Activated T-helper 9 cell treated with anti-CD3 and anti-CD28 coated beads, Interleukin-2, amount 50 U/mL, for 16 hours (primary cell): Measurements from ENCODE around the gene RHBDL1.

Experiments
- DNase-seq: peaks from one replicate; pipeline ENCODE4 v3.0.0-alpha.2; 2020; ENCODE audit warnings: low read depth

Gene RHBDL1

DNA sequence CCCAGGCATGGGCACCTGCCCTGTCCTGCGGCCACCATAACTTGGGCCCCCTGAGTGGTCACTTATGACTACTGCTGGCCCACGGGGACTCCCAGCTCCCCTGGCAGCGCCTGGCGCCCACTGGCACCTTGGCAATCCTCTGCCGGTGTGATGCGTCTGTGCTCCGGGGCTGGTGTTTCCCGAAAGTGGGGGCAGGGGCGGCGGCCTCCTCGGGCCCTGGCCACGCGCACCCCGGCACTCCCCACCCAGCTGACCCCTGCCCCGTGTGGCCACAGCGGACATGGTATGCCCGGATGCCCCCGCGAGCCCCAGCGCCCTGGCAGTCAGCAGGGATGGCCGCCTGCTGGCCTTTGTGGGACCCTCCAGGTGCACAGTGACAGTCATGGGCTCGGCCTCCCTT lies 18.0 kb upstream of the RHBDL1 start:
- no peak for DNase-seq

DNA sequence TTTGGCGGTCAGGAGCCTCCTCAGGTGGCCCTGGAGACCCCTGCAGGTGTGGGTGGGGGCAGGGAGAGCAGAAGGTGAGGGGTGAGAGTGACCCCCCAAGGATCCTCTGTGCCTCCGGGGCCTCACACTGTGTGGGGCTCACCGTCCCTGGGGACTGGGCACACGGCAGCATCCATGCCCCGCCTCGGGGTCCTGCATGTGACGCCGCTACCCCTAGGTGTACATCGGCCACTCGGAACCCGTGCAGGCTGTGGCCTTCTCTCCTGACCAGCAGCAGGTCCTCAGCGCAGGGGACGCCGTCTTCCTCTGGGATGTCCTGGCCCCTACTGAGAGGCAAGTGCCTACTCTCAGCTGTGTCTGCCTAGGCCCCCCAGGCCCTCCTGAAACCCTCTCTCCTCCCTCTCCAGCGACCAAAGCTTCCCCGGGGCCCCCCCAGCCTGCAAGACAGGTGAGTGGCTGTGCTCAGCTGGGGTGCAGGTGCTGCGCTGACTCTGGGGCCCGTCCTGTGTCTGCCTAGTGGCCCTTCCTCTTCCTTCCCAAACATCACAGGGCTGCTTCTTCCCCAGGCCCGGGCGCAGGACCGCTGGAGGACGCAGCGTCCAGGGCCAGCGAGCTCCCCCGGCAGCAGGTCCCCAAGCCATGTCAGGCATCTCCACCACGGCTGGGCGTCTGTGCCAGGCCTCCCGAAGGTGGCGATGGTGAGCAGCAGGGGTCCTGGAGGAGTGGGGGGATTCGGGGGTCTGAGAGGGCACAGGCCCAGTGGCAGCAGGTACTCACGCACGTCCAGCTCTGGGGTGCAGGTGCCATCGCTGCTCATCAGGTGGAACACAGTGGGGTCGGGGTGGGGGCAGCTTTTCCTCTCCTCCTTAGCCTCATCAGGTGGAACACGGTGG lies 16.5 kb upstream of the RHBDL1 start:
- DNase-seq, result no peak

DNA sequence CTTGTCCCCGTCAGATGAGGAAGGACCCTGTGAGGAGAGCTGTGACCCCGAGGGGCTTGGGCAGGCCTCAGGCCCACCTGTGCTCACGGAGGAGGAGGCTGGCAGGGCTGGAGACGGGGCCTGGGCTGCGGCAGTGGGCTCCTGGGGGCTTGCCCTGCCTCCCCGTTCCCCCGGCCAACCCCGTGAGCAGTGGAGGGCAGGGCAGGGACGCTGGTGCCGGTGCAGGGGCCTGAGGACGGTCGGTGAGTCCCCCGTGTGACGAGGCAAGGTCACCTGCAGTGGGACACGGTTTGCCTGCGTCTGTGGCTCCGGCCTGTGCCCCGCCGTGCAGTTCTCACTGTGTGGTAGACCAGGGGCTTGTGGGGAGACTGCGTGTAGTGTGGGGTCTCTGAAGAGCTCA lies 15.9 kb upstream of the RHBDL1 start:
- DNase-seq, result no peak

DNA sequence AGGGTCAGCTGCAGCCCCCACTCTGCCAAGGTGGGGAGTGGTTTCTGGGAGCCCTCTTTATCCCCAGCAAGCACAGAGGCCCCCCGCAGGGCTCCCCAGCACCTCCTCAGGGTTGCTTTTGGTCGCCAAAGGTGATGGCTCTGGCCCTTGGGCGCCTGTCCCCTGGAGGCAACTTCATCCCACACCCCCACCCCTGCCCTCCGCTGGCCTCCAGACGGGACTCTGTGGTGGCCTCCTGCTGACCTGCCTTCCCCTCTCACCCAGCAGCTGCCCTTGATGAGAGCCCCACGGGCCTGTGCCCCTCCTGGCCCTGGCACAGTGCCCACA lies 15.4 kb upstream of the RHBDL1 start:
- DNase-seq, result no peak

DNA sequence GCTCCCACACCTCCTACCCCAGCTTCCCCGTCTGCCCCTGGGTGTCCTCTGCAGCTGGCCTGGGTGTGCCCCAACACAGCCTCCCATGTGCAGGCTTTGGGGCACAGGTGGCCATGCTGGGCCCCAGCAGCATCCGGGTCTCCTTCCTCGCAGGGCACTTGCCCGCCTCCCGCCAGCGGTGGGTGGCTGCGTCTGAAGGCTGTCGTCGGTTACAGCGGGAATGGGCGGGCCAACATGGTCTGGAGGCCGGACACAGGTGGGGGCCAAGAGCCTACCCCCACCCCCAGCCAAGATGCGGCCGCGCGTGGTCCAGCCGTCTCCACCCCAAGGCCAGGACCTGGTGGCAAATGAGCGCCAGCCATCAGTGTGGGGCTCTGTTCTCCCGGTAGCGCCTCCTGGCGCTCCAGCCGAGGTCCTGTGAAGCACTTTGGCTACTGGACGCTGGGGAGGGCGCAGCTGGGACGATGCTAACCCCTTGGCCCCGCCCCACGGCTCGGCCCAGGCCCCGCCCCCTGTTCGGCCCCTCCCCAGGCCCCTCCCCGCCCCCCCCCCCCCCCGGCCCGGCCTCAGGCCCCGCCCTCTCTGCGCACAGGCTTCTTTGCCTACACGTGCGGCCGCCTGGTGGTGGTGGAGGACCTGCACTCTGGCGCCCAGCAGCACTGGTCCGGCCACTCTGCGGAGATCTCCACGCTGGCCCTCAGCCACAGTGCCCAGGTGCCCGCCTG lies 14.8 kb upstream of the RHBDL1 start:
- peak; percentile 52 for DNase-seq

DNA sequence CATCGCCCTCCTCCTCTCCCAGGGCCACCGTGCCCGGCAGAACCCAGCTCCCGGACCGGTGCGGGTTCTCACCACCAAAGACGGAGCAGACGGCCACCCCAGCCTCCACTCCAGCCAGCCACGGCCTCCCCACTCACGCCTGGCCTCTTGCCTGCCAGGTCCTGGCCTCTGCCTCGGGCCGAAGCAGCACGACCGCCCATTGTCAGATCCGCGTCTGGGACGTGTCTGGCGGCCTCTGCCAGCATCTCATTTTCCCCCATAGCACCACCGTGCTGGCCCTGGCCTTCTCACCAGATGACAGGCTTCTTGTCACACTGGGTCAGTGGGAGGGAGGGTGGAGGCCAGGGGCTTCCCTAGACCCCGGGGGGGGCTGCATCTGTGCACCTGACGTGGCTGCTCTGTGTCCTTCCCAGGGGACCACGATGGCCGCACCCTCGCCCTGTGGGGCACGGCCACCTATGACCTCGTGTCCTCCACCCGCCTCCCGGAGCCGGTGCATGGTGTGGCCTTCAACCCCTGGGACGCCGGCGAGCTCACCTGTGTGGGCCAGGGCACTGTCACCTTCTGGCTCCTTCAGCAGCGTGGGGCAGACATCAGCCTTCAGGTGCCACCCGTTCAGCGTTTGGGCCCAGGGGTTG lies 14.2 kb upstream of the RHBDL1 start:
- no peak for DNase-seq

DNA sequence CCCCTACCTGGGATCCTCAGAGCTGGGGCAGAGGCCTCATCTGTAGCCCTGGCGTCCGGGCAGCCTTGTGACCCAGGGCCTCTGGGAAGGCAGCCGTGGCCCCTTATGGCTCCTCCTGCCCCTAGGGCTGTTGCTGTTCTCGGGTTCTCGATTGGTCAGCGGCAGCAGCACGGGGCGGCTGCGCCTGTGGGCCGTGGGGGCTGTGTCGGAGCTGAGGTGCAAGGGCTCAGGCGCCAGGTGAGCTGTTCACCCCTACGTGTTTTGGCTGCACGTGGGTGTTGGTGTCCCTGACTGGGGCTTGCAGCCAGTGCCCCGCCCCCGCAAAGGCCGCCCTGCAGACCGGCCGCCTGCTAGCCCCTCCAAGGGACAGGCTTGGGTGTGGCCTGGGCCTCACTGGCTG lies 13.4 kb upstream of the RHBDL1 start:
- DNase-seq, result no peak

DNA sequence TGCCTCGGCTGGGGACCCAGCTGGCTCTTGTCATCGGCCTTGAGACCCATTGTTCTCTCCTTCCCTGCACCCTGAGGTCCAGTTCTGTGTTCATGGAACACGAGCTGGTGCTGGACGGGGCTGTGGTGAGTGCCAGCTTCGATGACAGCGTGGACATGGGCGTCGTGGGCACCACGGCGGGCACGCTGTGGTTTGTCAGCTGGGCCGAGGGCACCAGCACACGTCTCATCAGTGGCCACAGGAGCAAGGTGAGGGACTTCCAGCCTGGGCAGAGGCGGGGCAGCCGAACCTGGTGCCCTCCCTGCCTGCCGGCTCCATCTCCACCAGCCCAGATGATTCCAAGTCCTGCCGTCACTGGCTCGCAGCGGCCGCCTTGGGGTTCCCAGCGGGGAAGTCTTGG lies 12.9 kb upstream of the RHBDL1 start:
- DNase-seq, result no peak

DNA sequence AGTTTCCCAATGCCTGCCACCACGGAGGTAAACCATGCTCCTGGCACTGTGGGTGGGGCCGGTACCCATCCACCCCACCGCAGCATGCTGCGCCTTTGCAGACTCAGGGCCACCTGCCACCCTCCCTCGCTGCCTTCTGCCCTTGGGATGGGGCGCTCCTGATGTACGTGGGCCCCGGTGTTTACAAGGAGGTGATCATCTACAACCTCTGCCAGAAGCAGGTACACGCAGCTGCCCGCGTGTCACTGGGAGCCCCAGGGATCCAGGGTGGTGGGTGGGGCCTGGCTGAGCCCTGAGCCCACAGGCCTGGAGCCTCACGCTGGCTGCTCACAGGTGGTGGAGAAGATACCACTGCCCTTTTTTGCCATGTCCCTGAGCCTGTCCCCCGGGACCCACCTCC lies 8.9 kb upstream of the RHBDL1 start:
- no peak for DNase-seq

DNA sequence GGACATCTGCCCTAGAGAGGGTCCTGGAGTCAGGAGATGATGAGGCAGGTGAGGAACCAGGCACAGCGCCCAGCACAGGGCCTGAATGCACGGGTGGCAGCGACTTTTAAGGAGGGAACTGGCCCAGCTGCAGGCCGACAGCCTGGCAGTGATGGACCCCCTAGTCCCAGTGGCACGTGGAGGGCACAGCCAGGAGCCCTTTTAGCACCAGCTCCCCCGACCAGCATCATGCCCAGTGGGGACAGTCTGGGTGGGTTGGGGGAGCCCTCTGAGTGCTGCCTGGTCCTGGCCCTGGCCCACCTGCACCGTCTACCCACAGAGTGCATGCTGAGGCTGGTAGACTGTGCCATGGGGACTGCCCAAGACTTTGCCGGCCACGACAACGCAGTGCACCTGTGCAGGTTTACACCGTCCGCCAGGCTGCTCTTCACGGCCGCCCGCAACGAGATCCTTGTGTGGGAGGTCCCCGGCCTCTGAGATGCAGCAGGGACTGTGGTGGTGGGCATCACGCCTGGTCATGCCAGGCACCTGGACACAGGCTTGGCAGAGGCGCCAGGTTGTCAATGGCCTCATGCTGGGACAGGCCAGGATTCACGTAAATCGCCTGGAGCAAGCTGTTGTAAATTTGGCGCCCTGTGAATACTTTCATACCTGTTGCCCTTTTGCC lies 8.2 kb upstream of the RHBDL1 start:
- no peak for DNase-seq

DNA sequence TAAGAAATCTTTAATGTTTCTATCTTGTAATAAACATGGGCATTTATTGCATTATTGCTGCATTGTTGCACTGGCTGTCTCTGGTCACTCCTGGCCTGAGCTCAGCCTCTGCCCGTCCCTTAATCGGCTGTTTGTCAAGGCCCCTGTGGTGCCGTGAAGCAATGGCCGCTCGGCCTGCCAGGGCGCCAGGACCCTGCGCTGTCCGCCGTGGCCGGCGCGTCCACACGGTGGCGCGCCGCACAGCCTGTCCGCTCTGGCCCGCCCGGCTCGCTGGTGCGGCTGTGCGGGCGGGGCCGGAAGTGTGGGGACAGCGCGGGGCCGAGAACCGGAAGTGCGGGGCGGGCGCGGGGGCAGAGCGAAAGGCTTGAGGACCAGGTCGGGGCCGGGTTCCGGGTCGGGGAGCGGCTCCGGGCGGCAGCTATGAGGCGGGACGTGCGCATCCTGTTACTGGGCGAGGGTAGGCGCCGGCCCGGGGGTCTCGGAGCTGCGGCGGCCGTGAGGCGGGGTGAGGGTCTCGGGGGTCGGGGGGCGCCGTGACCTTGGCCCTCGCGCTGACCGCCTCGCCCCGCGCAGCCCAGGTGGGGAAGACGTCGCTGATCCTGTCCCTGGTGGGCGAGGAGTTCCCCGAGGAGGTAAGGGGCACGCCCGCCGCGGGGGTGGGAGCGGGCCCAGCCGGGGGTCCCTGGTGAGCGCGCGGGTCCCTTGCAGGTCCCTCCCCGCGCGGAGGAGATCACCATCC lies 7.5 kb upstream of the RHBDL1 start, which contains the start of gene RHOT2:
Gene RHOT2, plus strand, starts transcription at position 353 of the 739 bp plus-strand sequence. Its CDS starts 68 bp downstream, at position 421.
- peak; percentile 93 for DNase-seq

DNA sequence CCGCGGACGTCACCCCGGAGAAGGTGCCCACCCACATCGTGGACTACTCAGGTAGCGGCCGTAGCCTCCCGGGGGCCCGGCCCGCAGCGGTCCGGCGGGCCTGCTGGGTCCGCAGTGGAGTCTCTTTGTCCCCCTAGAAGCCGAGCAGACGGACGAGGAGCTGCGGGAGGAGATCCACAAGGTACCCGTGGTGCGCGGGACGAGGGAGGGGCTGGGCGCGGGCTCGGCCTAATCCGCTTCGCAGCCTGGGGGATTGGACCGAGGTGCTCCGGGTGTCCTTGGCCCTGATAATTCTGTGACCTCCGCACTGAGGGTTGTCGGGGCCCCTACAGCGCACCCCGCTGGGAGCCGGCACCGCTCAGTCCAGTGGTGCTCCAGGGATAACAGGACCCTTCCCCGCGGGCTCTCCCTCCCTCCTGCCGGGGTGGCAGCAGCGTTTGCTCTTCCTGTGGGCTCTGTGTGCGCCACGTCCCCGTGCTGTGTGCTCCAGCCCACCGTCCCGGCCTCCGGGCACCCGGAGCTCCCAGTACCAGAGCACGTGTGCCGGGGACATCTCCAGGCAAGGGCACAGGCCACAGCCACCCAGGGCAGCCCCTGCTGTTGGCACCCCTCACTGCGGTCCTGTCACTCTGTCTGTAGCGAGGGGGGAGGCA lies 6.8 kb upstream of the RHBDL1 start:
- no peak for DNase-seq

DNA sequence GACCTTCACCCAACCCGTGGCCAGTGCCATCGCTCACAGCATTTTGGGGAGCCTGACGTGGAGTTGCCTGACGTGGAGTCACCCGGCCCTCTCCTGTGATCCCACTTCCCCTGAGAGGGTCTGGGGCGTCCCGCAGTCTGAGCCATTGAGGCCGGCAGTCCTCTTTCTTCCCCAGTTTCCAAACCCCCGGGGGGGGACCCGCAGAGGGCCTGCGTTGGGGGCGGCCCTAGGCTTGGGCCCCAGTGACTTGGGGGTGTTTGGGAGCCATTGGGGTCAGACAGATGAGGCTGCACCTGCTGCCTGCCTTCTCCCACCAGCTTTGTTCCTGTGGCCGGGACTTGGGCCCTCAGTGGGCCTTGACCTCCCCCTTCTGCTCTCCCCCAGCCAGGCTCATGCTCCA lies 5.8 kb upstream of the RHBDL1 start:
- DNase-seq, result no peak

DNA sequence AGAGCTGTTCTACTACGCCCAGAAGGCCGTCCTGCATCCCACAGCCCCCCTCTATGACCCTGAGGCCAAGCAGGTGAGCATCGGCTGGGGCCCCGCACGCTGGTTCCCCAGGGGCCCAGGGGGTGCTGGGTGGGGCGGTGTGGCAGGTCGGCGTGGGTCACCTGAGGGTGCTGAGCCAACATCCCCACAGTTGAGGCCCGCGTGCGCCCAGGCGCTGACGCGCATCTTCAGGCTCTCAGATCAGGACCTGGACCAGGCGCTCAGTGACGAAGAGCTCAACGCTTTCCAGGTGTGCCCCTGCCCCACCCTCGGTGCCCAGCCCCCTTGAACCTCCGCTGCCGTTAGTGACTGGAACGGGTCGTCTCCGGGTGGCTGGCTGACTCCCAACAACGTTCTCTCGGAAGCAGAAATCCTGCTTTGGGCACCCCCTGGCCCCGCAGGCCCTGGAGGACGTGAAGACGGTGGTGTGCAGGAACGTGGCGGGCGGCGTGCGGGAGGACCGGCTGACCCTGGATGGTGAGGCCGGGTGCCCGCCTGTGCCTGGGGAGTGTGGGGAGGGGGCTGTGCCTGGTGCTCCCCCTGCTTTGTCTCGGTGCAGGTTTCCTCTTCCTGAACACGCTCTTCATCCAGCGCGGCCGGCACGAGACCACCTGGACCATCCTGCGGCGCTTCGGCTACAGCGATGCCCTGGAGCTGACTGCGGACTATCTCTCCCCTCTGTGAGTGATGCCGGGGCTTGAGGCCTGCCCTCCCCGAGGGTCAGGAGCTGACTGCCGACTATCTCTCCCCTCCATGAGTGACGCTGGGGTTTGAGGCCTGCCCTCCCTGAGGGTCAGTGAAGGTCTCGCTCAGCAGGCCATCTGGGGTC lies 4.8 kb upstream of the RHBDL1 start:
- DNase-seq, result no peak

DNA sequence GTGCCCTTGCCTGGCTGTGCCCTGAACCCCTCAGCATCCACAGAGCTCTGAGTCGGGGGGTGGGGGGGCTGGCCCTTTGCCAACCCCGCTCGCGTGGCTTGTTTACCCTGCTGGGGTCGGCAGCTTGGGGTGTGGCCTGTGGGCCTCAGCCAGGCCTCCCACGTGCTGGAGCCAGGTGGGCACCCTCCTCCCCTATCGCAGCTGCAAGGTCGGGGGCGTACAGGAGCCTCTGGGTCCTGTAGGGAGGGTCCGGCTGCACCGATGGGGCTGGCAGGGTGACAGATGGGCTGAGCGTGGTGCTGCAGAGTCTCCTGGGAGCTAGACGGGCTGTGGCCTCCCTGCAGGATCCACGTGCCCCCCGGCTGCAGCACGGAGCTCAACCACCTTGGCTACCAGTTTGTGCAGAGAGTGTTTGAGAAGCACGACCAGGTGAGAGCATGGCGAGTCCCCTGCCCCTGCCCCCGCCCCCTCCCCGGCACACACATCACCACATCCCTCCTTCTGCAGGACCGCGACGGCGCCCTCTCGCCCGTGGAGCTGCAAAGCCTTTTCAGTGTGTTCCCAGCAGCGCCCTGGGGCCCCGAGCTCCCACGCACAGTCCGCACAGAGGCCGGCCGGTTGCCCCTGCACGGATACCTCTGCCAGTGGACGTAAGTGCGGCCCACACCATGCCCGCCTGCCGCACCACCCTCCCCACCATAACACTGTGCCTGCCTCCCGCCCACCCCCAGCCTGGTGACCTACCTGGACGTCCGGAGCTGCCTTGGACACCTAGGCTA lies 3.9 kb upstream of the RHBDL1 start:
- no peak for DNase-seq

DNA sequence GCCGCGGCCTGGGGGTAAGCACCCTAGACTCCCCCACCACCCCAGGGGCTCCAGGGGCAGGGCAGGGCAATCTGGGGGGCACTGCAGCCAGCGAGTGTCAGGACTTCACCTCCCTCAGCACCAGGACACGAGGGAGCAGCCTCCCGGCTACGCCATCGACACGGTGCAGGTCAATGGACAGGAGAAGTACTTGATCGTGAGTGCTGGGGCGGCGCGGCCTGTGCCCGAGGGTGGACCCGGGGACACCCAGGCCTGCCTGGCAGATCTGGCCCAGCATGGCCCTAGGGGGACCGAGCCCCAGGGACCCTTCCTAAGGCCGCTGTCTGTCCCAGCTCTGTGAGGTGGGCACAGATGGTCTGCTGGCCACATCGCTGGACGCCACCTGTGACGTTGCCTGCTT lies 3.1 kb upstream of the RHBDL1 start:
- DNase-seq, result no peak

DNA sequence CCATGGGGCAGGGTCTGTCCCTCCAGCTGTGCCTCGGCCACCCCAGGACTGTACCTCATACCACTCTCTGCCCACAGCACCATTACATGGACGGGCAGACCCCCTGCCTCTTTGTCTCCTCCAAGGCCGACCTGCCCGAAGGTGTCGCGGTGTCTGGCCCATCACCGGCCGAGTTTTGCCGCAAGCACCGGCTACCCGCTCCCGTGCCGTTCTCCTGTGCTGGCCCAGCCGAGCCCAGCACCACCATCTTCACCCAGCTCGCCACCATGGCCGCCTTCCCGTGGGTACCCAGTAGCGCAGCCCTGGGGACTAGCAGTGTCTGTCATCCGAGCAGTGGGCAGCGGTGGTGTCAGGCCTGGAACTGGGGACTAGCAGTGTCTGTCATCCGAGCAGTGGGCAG lies 2.6 kb upstream of the RHBDL1 start:
- DNase-seq, result no peak

DNA sequence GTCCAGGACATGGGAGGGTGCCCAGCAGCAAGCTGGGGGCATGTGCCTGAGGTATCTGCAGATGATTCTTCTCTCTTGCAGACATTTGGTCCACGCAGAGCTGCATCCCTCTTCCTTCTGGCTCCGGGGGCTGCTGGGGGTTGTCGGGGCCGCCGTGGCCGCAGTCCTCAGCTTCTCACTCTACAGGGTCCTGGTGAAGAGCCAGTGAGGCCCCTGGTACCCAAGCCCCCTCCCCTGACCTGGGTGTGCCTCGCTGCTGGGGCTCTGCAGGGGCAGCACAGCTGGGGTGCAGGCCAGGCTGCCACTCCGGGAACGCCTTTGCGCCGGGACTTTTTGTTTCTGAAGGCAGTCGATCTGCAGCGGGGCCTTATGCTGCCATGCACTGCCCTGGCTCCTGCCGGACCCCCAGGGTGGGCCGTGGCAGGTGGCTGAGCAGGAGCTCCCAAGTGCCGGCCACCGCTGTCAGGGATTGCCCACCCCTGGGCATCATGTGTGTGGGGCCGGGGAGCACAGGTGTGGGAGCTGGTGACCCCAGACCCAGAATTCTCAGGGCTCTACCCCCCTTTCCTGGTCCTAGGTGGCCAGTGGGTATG lies 2.0 kb upstream of the RHBDL1 start:
- DNase-seq, result no peak
